Lower leg skin (tissue), 4 donors: ENCODE measurements around the gene BCL2. TPM values are rescaled to one million over a fixed set of nuclear protein-coding genes. Genes with fewer than 3 reads are reported as not detected.

ENCODE experiments used
- DNase-seq, 2 donors: peaks; one replicate each; pipeline ENCODE4 v3.0.0-alpha.2; 2019; ENCODE audit warnings: low spot score in 2 of 2
- H3K4me3 ChIP-seq: fragments of 200-600 bp; sonication (generic); 2 replicates; pipeline ENCODE4 v1.5.1; 2017; ENCODE audit warnings: mild to moderate bottlenecking, low read depth; ENCODE audit not compliant: poor library complexity, severe bottlenecking
- POLR2A ChIP-seq, 2 donors: fragments of 450-650 bp; IDR thresholded peaks; one replicate each; pipeline ENCODE4 v1.6.1; 2016 to 2017; ENCODE audit warnings: antibody characterized with exemption in 2 of 2, mild to moderate bottlenecking in 1 of 2, moderate library complexity in 1 of 2
- WGBS, 2 donors: methylation state at CpG; one replicate each; pipeline ENCODE4 v1.1.5; 2018; 5-methylcytosine and 5-hydroxymethylcytosine counted together
- intact Hi-C: fragments of 100-400 bp; cut with DNase I; formaldehyde crosslinking; loops from one replicate; pipeline ENCODE4 v1.15.0; 2023; ENCODE audit warnings: low total_unique reads
- total RNA-seq, 4 donors: library from RNA; depleted of rRNA; stranded (reverse); fragments of >200 nt; gene quantifications; one replicate each; pipeline ENCODE4 v1.1.0, GENCODE V29; 2016
- TF ChIP-seq, protein P1 (sequence below), 3 donors: fragments of 450-650 bp; IDR thresholded peaks; one replicate each; pipeline ENCODE4 v1.5.1; 2016; ENCODE audit warnings: antibody characterized with exemption in 3 of 3, mild to moderate bottlenecking in 3 of 3, moderate library complexity in 2 of 3

Gene BCL2
- total RNA-seq, 4 donors from 2014 or later: 12.8 to 21.7 (median 18.2) TPM

DNA sequence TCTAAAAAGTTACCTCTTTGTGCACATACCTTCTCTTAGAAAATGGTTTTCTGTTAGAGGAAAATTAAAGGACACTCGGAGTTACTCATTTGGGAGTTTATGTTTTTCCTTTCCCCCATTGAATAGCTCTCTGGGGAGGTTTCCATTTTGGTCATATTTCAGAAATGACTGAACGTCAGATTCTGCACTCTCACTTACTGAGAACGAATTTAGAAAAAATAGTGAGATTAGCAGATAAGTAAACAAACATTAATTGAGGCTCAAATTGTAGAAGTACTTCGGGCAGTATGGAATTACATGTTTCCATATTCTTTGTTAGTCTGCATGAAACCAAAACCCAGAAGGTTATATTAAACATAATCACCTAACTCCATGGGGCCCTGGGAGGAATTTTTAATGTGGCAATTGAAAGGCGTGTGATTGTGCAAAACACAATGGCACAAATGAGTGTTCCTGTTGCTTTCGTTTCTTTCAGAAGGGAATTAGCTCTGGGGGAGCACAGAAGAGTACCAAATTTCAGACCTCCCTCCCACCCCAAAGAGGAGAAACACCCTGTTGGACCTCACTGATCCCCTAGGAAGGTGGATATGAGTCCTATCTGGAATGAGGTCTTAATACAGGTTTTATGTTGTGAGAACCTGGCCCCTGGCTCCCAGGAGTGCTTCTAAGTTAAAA, 212.3 kb downstream of the BCL2 start:
- intact Hi-C loops: no loop called here
- H3K4me3 ChIP-seq: no peak overlapping the region
- no peak for DNase-seq
- TF ChIP-seq POLR2A (IDR thresholded peaks at IDR 0.05): no peak
- WGBS, 2 donors: 64 to 67% methylated on average over 6 of the region's 6 CpGs

DNA sequence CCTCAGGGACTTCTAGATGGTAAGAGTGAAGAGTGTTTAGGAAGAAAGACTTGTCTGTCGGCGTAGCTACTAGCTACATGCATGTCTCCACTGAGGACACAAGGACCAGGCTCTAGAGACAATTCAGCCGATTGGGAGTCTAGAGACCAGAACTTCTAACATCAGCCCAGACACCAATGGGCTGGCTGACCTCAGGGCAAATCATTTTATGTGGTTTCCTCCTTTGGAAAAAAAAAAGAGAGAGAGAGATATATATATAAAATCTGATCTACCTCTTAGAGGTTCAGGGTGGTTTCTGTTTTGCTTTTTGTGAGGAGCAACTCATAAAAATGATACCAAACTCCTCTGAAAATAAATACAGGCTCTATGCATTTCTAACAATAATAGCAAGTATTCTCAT, 212.8 kb downstream of the BCL2 start:
- H3K4me3 ChIP-seq: no peak overlapping the region
- intact Hi-C loops: no loop called here
- TF ChIP-seq, protein P1, sequence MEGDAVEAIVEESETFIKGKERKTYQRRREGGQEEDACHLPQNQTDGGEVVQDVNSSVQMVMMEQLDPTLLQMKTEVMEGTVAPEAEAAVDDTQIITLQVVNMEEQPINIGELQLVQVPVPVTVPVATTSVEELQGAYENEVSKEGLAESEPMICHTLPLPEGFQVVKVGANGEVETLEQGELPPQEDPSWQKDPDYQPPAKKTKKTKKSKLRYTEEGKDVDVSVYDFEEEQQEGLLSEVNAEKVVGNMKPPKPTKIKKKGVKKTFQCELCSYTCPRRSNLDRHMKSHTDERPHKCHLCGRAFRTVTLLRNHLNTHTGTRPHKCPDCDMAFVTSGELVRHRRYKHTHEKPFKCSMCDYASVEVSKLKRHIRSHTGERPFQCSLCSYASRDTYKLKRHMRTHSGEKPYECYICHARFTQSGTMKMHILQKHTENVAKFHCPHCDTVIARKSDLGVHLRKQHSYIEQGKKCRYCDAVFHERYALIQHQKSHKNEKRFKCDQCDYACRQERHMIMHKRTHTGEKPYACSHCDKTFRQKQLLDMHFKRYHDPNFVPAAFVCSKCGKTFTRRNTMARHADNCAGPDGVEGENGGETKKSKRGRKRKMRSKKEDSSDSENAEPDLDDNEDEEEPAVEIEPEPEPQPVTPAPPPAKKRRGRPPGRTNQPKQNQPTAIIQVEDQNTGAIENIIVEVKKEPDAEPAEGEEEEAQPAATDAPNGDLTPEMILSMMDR (IDR thresholded peaks at IDR 0.05): no peak
- TF ChIP-seq POLR2A (IDR thresholded peaks at IDR 0.05): no peak
- WGBS, 2 donors: 86 to 88% methylated on average over 3 of the region's 3 CpGs
- no peak for DNase-seq

DNA sequence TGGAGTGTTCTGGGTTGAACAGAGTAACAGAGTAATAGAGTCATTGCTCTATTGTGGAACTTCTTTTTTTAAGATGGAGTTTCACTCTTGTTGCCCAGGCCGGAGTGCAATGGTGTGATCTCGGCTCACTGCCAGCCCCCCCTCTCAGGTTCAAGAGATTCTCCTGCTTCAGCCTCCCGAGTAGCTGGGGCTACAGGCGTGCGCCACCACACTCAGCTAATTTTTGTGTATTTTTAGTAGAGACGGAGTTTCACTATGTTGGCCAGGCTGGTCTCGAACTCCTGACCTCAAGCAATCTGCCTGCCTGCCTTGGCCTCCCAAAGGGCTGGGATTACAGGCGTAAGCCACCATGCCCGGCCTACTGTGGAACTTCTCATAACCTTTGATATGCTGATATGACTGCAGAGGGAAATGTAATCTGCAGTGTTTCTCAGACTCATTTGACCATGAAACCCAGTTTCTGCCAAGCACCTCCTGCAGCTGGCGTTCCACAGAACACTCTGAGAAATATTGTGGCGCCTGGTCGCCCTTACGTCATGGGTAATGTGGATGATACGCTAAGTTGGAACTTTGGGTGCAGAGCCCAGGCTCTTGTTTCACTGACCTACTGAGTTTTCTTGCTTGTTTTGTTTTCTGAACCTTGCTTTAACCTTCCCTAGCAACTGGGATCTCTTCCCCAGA, 213.8 kb downstream of the BCL2 start:
- 96% methylated on average over 13 to 14 of the region's 14 CpGs for WGBS, 2 donors

DNA sequence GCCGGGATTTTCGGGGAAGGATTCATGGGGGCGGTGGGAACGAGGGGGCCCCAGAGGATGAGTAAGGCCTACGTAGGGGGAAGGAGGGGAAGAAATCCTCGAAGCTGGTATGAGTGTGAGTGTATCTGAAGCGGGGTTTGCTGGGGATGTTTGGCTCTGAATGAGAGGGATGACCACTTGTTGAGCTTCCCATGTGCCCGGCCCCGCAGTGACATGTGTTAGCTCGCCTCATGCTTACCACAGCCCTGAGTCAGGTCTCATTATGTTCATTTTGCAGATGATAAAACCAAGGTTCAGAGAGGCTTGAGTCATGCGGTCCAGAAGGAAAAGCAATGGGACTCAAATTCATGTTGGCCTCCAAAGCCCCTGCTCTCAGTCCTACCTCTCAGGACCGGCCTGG, 214.7 kb downstream of the BCL2 start:
- no peak for DNase-seq
- intact Hi-C loops: no loop called here
- no peak overlapping the region for H3K4me3 ChIP-seq
- no peak for TF ChIP-seq POLR2A (IDR thresholded peaks at IDR 0.05)
- TF ChIP-seq, protein P1 (IDR thresholded peaks at IDR 0.05): no peak
- 93 to 95% methylated on average over 12 of the region's 12 CpGs for WGBS, 2 donors

More for the DNA sequence above, 213.8 kb downstream of the BCL2 start:
- no peak overlapping the region for H3K4me3 ChIP-seq
- intact Hi-C loops: no loop called here
- DNase-seq: no peak
- TF ChIP-seq POLR2A (IDR thresholded peaks at IDR 0.05): no peak
- TF ChIP-seq, protein P1 (IDR thresholded peaks at IDR 0.05): no peak

DNA sequence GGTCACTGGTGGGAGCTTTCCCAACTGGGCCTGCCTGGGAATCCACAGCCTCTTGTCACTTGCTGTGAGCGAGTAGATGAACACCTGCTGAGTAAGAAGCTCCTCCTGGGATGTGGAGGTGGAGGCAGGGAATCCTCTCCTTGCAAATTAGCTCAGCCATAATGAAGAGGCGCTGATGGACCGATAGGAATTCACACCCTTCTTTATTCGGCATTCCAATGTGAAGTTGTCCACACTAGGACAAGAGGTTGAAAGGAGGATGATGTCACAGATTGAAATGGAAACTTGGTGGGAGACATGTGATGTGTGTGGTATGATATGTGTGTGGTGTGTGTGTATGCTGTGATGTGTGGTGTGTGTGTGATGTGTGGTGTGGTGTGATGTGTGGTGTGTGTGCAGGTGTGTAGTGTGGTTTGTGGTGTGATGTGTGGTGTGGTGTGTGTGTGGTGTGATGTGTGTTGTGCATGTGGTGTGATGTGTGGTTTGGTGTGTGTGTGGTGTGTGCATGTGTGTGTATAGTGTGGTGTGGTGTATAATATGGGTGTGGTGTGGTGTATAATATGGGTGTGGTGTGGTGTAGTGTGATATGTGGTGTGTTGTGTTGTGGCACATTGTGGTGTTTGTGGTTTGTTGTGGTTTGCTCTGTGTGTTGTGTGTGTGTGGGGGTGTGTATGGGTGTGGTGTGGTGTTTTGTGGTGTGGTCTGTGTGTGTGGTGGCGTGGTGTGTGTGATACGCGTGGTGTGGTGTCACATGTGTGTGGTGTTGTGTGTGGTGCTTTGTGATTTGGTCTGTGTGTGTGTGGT, 216.4 kb downstream of the BCL2 start:
- H3K4me3 ChIP-seq: no peak overlapping the region
- WGBS, 2 donors: 76 to 78% methylated on average over 7 of the region's 7 CpGs
- intact Hi-C loops: no loop called here
- TF ChIP-seq, protein P1 (IDR thresholded peaks at IDR 0.05): no peak
- no peak for TF ChIP-seq POLR2A (IDR thresholded peaks at IDR 0.05)
- DNase-seq: no peak

DNA sequence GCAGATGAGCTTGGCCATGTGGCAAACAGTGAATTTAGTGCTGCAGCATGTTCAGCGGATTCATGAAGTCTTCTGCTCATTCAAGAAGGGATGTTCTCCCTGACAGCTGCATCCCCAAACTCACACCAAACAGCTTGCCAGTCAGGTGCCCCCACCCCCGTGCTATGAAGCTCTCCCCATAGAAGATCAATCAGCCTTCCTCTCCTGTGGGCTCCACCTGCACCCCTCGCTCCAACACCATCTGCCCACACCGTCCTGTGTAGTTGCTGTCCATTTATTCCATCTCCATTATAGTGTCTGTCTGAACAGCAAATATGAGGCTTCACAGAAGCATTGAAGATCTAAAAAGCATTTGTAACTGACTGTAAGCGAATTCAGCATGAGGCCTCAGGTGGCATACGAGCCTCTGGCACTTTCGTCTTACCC, 218.9 kb downstream of the BCL2 start:
- no peak overlapping the region for H3K4me3 ChIP-seq
- DNase-seq: no peak
- TF ChIP-seq POLR2A (IDR thresholded peaks at IDR 0.05): no peak
- TF ChIP-seq, protein P1 (IDR thresholded peaks at IDR 0.05): no peak
- intact Hi-C loops: no loop called here
- WGBS, 2 donors: 91 to 95% methylated on average over 7 of the region's 7 CpGs
